GM12801 (cell line): Measurements from ENCODE around the gene MAP7D1.

ENCODE experiments used
- TF ChIP-seq, protein P1 (sequence below): IDR thresholded peaks from one replicate; pipeline ENCODE4 v1.5.1; 2011; ENCODE audit warnings: control low read depth; ENCODE audit not compliant: insufficient read length; ENCODE audit errors: extremely low read depth

Gene MAP7D1

DNA sequence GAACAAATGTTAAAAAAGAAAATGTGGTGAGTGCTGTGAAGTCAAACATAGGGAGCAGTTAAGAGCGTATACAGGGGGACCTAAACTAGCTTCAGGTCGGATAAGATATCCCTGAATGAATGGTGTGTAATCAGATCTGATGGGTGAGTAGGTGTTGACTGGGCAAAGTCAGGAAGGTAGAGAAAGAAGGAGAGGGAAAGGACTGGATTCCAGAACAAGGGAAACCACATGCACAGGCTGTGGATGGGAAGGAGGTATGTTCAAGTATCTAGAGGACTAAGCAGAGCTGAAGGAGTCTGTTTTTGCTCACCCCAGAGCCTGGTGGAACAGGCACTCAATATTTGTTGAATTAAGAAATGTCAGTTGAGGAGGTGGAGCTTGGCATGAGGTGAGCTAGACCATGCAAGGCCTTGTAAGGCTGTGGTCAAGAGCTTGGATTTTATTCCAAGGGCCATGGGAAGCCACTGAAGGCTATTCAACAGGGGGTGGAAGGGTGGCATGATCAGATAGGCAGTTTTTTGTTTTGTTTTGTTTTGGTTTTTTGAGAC, 27.4 kb downstream of the MAP7D1 start:
- TF ChIP-seq, protein P1, sequence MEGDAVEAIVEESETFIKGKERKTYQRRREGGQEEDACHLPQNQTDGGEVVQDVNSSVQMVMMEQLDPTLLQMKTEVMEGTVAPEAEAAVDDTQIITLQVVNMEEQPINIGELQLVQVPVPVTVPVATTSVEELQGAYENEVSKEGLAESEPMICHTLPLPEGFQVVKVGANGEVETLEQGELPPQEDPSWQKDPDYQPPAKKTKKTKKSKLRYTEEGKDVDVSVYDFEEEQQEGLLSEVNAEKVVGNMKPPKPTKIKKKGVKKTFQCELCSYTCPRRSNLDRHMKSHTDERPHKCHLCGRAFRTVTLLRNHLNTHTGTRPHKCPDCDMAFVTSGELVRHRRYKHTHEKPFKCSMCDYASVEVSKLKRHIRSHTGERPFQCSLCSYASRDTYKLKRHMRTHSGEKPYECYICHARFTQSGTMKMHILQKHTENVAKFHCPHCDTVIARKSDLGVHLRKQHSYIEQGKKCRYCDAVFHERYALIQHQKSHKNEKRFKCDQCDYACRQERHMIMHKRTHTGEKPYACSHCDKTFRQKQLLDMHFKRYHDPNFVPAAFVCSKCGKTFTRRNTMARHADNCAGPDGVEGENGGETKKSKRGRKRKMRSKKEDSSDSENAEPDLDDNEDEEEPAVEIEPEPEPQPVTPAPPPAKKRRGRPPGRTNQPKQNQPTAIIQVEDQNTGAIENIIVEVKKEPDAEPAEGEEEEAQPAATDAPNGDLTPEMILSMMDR = no peak

DNA sequence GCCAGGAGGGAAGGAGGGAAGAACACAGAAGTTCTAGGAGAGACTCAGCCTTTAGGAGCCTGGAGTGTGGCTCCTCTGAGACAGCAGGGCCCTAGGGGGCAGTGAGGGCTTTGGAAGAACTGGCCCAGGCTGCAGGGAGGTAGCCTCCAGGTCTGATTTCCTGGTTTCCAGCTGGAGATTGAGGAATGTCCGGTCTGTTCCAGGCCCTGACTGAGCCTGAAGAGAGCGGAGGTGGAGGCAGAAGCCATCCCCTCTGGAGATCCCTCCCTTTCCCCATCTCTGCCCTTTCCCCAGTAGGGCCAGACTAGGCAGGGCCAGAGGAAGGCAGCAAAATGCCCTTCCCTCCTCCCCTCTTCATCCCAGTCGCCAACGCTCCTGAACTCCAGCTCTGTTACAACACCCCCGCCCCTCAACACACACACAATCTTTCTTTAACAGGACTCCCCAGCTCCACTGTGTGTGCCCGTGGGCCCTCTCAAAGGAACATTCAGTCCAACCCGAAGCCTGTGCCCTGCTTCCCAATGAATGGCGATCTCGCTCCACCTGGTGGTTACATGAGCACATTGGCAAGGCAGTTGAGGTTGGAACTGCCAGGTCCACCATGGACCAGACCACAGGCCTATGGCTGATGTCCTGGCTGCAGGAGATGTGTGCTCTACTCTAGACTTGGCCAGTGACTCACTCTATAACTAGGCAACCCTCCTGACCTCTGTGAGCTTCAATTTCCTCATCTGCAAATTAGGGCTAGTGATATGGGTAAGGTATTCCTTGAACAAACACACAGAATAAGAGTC, 32.0 kb downstream of the MAP7D1 start:
- TF ChIP-seq, protein P1 = no peak

DNA sequence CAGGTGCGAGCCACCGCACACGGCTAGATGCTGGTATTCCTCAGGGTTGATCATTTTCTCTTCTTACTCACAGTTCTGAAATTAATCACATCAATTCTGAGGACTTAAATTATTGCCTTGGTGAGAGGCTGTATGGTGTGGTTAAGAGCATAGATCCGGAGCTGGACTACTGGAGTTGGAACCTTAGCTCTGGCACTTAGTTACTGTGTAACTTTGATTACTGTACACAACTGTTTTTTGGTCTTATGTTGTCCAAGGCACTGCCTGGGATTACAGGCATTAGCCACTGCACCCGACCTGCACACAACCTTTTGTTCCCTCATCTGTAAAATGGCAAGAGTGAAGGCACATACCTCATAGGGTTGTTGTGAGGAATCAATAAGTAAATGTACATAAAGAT, 42.7 kb downstream of the MAP7D1 start:
- TF ChIP-seq, protein P1 = no peak

DNA sequence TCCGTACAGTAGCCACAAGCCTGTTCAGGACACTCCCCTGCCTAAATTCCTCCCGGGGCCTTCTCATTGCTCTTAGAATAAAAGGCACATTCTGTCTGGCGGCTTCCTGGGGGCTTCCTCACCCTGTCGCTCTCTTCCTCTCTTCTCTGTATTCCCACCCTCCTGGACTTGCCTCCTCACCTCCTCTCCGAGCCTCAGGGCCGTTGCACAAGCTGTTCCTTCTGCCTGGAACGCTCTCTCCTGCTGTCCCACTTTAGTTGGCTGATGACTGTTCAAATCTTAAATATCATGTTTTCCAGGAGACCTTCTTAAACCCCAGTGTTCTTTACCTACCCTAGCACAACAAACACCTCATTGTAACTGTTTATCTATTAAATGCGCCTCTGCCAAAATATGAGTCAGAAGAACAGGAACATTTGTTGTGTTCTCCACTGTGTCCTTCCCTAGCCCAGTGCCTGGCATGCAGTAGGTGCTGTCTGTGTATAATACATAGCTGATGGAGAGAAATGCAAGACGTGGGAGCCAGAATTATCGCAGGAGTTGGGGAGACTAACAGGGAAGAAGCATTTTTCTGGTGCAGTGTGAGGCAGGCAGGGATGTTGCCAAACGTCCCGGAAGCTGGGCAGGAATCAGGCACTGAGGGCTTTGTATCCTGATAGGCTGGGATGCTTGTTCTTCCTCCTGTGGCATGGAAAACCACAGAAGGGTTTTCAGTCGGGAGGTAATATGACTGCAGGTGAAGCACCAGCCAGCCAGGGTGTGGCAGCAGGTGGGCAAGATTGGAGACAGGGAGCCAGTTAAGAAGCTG, 44.2 kb downstream of the MAP7D1 start:
- TF ChIP-seq, protein P1 = no peak

DNA sequence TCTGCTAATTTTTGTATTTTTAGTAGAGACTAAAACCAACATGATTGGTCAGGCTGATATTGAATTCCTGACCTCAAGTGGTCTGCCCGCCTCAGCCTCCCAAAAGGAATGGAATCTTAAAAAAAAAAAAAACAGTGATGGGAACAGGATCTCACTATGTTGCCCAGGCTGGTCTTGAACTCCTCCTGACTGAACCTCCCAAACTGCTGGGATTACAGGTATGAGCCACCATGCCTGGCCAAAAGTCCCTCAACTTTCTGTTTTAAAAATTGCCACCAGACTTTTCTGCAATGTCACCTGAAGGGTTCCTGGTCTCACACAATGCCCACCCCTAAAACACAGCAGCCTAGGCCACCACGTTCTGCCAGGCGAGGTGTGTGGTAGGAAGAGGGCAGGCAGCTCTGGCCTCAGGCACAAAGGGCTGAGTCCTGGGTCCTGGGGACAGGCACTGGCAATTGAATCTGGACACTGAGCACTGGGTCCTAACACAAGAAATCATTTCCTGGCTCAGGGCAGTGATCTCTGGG, 47.1 kb downstream of the MAP7D1 start:
- TF ChIP-seq, protein P1 = no peak

DNA sequence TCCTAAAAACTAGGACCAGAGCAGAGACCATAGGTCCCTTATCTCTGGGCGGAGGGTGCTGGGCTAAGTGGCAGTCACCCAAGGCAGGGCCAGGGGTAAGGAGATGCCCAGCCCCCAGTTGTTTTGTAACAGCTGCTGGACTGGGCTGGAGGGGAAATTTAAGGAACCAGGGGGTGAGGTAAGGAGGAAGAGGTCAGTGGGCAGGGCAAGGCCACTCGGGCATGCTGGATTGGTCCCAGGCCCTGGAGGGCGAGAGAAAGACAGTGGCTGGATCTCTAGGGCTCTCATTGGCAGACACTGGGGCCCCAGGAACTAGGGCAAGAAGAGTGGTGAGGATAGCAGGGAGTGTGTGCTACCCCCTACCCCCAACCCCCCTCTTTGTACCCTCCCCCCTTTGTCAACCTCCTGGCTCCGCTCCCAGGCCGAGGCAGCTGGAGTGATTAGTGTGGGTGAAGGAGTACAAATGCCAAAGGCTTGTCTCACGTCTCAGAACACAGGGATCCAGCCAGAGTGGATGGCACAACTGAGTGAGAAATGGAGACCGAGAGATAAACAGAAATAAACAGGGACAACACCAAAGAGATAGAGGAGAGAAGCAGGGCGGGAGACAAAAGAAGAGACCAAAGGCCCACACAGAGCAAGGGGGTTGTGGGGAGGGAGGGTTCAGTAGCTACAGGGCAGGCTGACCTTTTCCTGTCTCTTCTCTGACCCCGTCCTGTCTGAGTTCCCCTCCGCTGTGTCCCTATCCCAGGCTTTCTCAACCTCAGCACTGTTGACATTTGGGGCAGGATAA, 47.8 kb downstream of the MAP7D1 start:
- TF ChIP-seq, protein P1 = no peak
